ENCODE data around the gene SUSD2.
"Not testable (repeated sequence)": the region's sequence is repeated elsewhere in the genome, so short reads cannot be mapped to it uniquely, and the experiment has no call there.

SUSD2 gene

DNA sequence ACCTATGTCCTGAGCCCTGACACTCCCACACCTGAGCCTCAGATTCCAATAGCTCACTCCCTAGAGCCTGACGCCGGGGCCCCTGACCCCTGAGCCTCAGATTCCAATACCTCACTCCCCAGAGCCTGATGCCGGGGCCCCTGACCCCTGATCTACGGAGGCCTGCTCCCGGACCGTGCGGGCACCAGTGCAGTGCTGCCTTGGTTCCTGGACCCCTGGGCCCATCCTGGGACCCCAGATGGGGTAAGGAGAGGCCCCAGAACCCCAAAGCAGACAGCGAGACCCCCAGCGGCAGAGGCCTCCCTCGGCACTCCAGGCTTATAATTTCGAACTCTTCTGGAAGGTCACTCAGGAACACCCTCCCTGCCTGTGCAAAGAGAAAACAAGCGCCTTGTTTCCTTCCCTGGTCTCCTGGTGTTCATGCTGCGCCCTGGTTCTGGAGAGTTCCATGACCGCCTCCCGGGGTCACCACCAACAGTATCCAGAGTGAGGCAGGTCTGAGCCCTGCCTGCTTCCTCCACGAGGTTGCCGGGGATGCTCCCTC, 7.5 kb downstream of the SUSD2 start:
- no peak for DNase-seq (ENCODE audit: low read depth, low spot score)

DNA sequence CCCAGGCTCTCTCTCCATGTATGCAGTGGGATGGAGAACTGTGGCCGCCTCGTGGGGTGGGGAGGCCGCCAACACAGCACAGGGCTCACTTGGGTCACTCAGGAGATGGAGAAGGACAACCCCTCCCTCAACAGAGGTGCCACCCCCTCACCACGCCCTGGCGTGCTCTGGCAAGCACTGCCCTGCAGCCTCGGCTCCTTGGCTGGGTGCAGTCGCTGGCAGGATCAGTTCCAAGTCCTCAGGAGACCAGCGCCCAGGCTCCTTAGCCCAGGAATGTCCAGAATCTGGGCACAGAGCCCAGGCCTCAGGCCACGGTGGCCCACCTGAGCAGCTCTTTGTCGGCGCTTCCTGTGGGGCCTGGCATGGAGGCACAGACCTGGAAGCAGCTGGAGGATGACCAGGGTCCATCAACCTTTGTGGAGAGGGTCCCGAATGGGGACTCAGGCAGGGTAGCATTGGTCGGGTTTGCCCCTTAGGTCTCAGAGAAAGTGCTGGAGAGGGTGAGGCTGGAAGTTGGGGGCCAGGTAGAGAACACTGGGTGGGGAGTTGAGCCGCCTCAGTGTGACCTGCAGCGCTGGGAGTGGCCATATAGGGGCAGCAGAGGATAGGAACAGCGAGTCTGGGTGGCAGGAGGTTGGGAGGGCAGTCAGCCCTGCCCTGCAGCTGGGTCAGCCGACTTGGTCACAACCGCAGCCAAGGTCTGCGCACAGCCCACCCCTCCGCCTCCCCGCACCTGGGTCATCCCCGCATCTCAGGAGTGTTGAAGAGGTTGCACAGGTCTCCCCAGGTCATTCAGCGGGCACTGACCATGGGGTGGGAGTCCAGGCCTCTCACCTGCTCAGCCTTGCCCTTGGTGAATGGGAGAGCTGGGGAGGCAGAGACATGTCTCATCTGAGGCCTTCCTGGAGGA, 8.2 kb downstream of the SUSD2 start:
- no peak for DNase-seq (ENCODE audit: low read depth, low spot score)

DNA sequence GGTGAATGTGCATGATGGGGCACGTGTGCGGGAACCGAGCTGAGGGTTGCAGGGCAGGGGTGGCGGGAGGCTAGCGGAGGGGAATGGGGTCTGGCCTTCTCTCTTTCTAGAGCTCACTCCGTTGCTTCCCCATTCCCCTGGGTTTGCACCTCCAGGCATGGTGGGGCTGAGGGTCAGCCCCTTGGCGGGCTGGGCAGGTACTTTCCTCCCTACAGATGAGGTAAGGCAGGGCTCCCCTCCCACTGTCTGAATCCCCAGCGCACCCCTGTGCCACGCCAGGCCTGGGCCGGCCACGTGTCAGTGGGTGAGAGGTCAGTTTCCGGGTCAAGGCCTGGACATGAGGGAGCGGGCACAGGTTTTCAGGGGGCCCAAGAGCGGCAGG, 8.9 kb downstream of the SUSD2 start:
- DNase-seq (ENCODE audit: low read depth, low spot score), result no peak

DNA sequence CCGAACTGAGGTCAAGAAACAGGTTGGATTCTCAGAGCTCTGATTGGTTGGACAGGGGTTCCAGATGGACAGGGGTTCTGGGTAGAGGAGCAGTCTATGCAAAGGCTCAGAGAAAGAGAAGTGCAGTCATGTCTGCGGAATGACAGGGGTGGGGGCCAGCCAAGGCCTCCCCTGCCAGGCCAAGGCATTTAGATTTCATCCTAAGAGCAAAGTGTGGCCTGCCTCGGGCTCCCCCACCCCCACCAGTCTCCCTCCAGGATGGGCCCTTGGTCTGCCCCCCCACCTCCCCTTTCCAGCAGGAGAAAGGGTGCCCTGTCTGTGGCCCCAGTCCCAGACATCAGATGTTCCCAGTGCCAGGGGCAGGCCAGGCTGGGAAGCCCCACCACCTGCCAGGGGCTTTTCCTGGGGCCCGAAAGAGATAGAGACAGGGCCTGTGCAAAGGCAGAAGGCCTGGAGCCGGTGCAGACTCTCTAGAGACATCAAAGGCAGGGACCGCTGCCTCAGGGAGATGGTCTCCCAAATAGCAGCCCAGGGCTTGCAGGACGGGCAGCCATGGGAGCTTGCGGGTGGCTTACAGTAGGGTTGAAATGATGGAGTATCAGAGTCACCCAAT, 9.4 kb downstream of the SUSD2 start:
- DNase-seq (ENCODE audit: low read depth, low spot score), result no peak

DNA sequence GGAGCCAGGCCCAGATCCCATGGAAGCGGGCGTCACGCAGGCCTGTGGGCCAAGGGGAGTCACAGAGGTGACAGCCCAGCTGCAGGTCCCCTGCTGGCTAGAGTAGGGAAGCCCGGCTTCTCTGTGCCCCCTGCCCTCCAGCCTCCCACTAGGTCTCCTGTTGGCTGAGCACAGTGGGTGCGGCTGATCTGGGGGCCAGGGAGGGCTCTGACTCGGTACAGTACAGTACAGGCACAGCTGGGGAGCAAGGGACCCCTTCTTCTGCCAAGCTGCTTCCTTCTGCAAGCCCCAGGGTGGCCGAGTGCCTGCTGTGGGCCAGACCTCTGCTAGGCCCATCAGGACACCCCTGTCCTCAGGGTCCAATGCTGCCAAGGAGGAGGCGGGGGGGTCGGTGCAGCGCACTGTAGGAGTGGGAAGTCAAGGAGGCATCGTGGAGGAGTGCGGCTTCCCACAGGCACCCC, 10.1 kb downstream of the SUSD2 start:
- no peak for DNase-seq (ENCODE audit: low read depth, low spot score)

DNA sequence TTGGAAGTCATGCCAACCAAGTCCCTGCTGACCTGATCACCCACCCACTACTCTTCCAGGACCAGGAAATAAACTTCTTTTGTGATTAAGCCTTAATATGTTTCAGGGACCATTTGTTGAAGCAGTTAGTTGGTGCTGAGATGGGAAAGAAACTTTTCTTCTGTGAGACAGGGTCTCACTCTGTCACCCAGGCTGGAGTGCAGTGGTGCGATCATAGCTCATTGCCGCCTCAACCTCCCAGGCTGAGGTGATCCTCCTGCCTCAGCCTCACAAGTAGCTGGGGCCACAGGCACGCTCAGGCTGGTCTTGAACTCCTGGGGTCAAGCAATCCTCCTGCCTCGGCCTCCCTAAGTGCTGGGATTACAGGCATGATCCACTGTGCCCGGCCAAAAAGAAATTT, 10.6 kb downstream of the SUSD2 start:
- DNase-seq (ENCODE audit: low read depth, low spot score), result no peak

DNA sequence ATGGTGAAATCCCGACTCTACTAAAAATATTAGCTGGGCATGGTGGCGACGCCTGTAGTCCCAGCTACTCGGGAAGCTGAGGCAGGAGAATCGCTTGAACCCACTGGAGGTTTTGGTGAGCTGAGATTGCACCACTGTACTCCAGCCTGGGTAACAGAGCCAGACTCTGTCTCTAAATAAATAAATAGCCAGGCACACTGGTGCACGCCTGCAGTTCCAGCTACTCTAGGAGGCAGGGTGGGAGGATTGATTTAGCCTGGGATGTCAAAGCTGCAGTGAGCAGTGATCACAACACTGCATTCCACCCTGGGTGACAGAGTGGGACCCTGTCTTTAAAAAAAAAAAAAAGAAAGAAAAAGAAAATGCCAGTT, 17.4 kb downstream of the SUSD2 start:
- DNase-seq (ENCODE audit: low read depth, low spot score), result no peak

DNA sequence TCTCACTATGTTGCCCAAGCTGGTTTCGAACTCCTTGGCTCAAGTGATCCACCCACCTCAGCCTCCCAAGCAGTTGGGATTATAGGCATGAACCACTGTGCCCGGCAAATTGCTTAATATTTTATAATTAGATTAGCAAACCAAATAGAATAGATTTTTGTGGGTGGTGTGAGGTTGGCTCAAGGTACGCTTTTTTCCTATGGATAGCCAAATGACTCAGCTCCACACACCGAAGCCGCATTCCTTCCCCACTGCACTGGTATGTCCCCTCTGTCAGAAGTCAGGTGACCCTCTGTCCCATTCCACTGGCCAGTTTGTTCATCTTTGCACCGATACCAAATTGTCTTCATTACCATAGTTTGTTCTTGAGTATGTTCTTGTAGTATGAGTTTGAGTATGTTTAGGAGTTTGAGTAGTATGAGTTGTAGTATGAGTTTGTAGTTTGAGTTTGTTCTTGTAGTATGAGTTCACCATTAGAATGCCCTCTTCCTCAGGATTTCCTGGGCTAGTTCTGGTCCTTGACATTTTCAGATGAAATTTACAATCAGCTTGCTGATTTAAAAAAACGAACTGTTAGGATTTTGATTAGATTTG, 19.4 kb downstream of the SUSD2 start:
- no peak for DNase-seq (ENCODE audit: low read depth, low spot score)

DNA sequence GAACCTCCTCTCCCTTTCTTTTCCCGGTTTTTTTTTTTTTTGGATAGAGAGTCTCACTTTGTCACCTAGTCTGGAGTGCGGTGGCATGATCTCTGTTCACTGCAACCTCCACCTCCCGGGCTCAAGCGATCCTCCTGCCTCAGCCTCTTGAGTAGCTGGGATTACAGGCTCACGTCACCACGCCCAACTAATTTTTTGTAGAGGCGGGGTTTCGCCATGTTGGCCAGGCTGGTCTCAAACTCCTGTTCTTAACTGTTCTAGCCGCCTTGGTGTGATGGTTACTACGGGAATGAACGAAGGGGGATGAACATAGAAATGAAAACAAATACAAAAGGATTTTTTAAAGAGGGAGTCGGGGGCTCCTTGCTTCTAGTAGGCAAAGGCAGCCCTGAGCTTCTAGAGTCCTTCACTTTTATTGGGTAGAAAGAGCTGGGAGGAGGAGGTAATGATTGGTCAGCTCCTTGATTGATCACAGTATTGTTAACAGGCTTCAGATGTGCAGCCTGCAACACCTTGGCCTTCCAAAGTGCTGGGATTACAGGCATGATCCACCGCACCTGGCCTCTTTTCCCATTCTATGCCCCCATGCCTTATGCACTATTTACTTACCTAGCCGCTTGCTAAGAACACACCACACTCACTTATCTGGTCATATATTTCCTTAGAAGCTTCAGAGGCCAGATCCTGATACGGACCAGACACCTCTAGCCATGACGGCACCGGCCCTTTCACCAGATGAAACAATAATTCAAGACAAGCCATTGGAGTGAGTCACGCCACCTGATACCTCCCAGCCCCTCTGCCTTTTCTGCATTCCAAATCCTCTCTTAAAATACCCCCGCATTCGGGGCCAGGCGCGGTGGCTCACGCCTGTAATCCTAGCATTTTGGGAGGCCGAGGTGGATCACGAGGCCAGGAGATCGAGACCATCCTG, 20.7 kb downstream of the SUSD2 start:
- DNase-seq (ENCODE audit: low read depth, low spot score), result no peak

DNA sequence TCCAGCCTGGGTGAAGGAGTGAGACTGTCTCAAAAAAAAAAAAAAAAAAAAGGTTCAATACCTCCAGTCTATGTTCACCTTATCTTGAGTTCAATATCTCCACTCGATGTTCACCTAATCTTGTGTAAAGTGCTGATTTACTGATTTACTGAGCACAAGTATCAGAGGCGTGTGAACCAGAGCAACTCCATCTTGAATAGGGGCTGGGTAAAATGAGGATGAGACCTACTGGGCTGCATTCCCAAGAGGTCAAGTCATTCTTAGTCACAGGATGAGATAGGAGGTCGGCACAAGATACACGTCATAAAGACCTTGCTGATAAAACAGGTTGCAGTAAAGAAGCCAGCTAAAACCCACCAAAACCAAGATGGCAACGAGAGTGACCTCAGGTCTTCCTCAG, 22.6 kb downstream of the SUSD2 start:
- not testable (repeated sequence) for DNase-seq (ENCODE audit: low read depth, low spot score)

DNA sequence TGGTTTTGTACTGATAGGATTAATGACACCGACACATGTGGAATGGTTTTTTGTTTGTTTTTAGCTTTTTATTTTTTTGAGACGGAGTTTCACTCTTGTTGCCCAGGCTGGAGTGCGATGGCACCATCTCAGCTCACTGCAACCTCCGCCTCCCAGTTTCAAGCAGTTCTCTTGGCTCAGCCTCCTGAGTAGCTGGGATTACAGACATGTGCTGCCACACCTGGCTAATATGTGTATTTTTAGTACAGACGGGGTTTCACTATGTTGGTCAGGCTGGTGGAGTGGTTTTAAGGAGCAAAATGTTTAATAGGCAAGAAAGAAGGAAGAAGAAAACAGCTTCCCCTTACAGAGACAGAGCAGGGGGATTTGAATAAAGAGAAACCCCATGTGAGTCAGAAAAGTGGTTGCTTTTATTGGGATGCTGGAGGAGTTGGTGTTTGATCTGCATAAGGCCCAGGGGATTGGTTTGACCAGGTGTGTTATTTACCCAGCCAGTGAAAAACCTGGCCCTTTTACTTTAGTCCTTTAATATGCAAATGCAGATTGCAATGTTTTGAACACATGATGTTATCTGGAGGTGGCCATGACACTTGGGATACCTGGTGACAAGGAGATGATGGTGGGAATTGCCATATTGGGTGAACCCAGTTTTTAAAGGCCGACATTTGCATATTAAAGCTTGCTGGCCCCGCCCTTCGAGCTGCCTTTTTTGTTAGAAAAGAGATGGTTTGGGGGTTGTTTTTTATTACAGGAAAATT, 24.3 kb downstream of the SUSD2 start:
- no peak for DNase-seq (ENCODE audit: low read depth, low spot score)

DNA sequence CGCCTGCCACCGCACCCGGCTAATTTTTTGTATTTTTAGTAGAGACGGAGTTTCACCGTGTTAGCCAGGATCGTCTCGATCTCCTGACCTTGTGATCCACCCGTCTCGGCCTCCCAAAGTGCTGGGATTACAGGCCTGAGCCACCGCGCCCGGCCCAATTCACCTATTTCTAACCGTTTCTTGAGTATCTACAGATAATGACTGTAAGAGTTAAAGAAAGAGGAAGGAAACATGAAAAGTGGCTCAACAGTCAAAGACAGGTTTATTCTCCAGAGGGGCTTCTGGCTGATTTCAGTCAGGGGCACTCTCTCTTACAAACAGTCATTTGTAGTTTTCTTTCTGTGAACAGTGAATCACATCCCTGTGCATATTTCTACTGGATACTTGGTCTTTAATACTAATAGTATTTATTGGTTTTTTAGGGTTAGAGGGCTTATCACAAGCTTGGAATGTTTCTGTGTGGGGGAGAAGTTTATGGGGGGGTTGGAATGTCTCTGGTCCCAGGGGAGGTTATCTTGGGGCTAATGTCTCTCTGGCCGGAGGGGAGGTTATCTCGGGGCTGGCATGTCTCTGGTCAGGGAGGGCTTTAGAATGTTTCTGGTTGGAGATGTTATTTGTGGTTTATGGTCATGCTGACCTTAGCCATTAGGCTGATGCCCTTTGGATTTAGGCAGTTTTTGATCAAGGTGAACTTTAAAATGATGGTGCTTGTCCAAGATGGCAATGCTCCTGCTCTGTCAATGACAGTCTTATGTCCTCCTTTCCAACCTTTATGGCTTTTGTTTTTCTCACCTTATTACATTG, 25.4 kb downstream of the SUSD2 start:
- not testable (repeated sequence) for DNase-seq (ENCODE audit: low read depth, low spot score)

DNA sequence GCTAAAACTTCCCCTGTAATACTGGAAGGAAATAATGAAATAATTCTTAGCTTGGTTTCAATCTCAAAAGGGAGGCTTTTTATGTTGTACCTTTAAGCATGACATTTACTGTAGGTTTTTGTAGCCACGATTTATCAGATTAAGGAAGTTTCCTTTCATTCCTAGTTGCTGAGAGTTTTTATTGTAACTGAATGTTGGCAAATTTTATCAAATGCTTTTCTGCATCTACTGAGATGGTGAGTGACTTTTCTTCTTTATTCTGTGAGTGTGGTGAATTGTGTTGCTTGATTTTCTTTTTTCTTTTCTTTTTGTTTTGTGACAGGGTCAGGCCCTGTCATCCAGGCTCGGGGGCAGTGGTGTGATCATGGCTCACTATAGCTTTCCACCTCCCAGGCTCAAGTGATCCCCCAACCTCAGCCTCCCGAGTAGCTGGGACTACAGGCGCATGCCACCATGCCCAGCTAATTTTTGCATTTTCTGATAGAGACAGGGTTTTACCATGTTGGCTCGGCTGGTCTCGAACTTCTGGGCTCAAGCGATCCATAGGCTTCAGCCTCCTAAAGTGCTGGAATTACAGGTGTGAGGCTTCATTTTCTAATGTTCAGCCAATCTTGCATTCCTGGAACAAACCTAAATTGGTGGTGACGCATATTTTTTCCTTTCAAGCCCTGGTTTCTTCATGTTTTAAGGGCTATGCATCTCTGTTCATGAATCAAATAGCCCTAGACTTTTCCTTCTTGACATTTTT, 26.2 kb downstream of the SUSD2 start:
- no peak for DNase-seq (ENCODE audit: low read depth, low spot score)

DNA sequence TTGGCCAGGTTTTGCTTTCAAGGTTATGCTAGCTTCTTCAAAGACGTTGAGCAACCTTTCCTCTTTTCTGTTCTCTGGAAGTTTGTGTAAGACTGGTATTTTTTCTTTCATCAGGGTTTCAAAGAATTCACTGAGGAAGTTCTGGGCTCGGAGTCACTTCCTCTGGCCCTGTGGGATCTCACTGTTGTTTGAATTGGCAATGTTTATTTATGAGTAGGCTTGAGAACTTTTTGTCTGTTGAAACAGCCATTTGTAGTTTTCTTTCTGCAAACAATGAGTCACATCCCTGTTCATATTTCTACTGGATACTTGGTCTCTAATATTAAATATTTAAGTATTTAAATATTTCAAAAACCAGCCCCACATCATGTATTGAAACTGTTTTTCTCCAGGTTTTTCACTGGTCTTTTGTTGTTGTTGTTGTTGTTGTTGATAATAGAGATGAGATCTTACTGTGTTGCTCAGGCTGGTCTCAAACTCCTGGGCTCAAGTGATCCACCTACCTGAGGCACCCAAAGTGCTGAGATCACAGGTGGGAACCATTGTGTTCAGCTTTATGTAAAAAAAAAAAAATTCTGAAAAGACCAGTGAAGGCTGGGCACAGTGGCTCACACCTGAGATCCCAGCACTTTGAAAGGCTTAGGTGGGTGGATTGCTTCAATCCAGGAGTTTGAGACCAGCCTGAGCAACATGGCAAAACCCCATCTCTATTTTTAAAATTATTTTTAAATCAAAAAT, 26.9 kb downstream of the SUSD2 start:
- peak; percentile 87 for DNase-seq (ENCODE audit: low read depth, low spot score)

DNA sequence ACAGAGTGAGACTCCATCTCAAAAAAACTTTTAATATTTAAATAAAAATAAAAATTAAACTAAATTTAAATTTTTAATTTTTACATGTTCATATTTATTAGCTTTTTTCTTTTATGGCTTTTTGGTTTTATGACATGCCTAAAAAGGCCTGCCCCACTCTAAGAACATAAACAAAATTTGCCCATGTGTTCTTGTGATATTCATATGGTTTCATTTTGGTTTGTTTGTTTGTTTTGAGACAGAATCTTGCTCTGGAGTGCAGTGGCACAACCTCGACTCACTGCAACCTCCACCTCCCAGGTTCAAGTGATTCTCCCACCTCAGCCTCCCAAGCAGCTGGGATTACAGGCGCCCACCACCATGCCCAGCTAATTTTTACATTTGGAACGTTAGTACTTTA, 27.7 kb downstream of the SUSD2 start:
- no peak for DNase-seq (ENCODE audit: low read depth, low spot score)

DNA sequence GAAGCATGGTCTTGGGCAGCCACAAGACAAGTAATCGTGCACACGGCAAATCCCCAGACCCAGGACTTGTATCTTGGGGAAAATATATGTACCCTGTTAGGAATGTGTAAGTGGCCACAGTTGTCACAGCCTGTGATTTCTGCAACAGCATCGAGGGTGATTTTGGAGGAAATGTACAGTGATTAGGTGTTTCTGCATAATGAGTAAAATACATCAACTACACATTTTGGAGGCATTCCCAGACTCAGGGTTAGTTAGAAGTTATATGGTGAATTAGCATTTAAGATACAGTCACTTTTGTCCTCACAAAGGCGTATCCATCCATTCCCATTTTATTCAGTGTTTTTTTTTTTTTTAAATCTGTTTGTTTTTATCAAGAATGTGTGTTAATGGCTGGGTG, 28.4 kb downstream of the SUSD2 start:
- DNase-seq (ENCODE audit: low read depth, low spot score), result no peak

DNA sequence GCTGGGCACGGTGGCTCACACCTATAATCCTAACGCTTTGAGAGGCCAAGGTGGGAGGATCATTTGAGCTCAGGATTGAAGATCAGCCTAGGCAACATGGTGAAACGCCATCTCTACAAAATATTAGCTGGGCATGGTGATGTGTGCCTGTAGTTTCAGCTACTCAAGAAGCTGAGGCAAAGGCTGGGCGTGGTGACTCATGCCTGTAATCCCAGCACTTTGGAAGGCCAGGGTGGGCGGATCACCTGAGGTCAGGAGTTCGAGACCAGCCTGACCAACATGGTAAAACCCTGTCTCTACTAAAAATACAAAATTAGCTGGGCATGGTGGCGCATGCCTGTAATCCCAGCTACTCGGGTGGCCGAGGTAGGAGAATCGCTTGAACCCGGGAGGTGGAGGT, 29.1 kb downstream of the SUSD2 start:
- not testable (repeated sequence) for DNase-seq (ENCODE audit: low read depth, low spot score)

DNA sequence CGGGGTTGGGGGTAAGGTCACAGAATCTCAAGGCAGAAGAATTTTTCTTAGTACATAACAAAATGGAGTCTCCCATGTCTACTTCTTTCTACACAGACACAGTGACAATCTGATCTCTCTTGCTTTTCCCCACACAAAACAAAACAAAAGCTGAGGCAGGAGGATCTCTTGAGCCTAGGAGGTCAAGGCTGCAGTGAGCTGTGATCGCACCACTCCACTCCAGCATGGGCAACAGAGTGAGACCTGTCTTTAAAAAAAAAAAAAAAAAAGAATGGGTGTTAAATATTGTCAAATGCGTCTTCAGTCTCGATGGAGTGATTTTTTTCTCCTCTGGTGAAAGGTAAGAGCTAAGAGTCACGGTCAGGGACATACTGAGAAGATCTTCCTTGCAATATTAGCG, 30.4 kb downstream of the SUSD2 start:
- not testable (repeated sequence) for DNase-seq (ENCODE audit: low read depth, low spot score)
